Brain microvascular endothelial cell (primary cell): ENCODE measurements around the gene DLG2.

Experiments
- DNase-seq: peaks from one replicate; pipeline ENCODE4 v3.0.0-alpha.2; 2020
- H3K27ac ChIP-seq: fragments of 250-450 bp; sonication (Bioruptor Pico); 2 replicates; pipeline ENCODE4 v1.5.1; 2020; ENCODE audit warnings: mild to moderate bottlenecking, moderate library complexity
- H3K27me3 ChIP-seq: fragments of 250-450 bp; sonication (Bioruptor Pico); replicated peaks from 2 replicates; pipeline ENCODE4 v1.5.1; 2020; ENCODE audit warnings: mild to moderate bottlenecking
- H3K36me3 ChIP-seq: fragments of 250-450 bp; sonication (Bioruptor Pico); replicated peaks from 2 replicates; pipeline ENCODE4 v1.5.1; 2020; ENCODE audit warnings: mild to moderate bottlenecking
- H3K4me3 ChIP-seq: 2 replicates; pipeline ENCODE4 v1.5.1; 2011; ENCODE audit warnings: low read depth, mild to moderate bottlenecking, control low read depth, low read length, moderate library complexity
- CTCF ChIP-seq: IDR thresholded peaks from 2 replicates; pipeline ENCODE4 v1.5.1; 2011; ENCODE audit warnings: low read depth, mild to moderate bottlenecking, moderate library complexity, low read length, control low read depth, inconsistent platforms; ENCODE audit errors: missing control alignments
- in situ Hi-C: cut with HindIII; loops from 2 replicates; pipeline ENCODE4 v1.10.0; 2017; ENCODE audit warnings: low sequenced_read_pairs, low pct_ligation_motif_present

The DLG2 gene

GRCh38 chr11:84681456-84681855 lies 945.7 kb downstream of the DLG2 start:
- no peaks in the 10 kb centered on the region for H3K36me3 ChIP-seq
- in situ Hi-C loops, result no loop called here
- TF ChIP-seq CTCF, result no peak

GRCh38 chr11:84675396-84676025 lies 951.6 kb downstream of the DLG2 start:
- Histone ChIP-seq H3K27me3 (no peaks in the 10 kb centered on the region), H3K36me3 (no peaks in the 10 kb centered on the region), H3K27ac (no peak overlapping the region), H3K4me3 (no peak overlapping the region)
- TF ChIP-seq CTCF, result no peak
- no peak for DNase-seq
- in situ Hi-C loops, result no loop called here

More at GRCh38 chr11:84681456-84681855, 945.7 kb downstream of the DLG2 start:
- no peak overlapping the region for H3K4me3 ChIP-seq
- no peaks in the 10 kb centered on the region for H3K27me3 ChIP-seq
- DNase-seq, result no peak
- H3K27ac ChIP-seq, result no peak overlapping the region

- no peak for TF ChIP-seq CTCF
- Histone ChIP-seq H3K27ac (no peak overlapping the region), H3K4me3 (no peak overlapping the region), H3K27me3 (no peaks in the 10 kb centered on the region), H3K36me3 (no peaks in the 10 kb centered on the region)
- in situ Hi-C loops, result no loop called here
- DNase-seq, result peak; percentile 3
Observed at GRCh38 chr11:84673753-84674152, 953.4 kb downstream of the DLG2 start.

GRCh38 chr11:84671325-84671999 lies 955.7 kb downstream of the DLG2 start:
- no peak for TF ChIP-seq CTCF
- Histone ChIP-seq H3K4me3 (no peak overlapping the region), H3K27ac (no peak overlapping the region), H3K36me3 (no peaks in the 10 kb centered on the region), H3K27me3 (no peaks in the 10 kb centered on the region)
- DNase-seq, result no peak
- in situ Hi-C loops, result no loop called here

- H3K27ac ChIP-seq, result no peak overlapping the region
- H3K27me3 ChIP-seq, result no peaks in the 10 kb centered on the region
- no peak for DNase-seq
- no peaks in the 10 kb centered on the region for H3K36me3 ChIP-seq
- in situ Hi-C loops, result no loop called here
- TF ChIP-seq CTCF, result no peak
- no peak overlapping the region for H3K4me3 ChIP-seq
Observed at GRCh38 chr11:84663731-84664130, 963.4 kb downstream of the DLG2 start.
